ENCODE data around the gene ATRX.

DNA sequence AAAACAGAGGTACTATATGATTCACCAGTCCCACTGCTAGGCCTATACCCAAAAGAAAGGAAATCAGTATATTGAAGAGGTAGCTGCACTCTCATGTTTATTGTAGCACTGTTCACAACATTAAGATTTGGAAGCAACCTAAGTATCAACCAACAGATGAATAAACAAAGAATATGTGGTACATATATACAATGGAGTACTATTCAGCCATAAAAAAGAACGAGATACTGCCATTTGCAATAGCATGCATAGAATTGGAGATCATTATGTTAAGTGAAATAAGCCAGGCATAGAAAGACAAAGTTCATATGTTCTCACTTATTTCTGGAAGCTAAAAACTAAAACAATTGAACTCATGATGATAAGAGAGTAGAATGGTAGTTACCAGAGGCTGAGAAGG is 266.3 kb downstream of the ATRX start:
- TF ChIP-seq, protein P1, sequence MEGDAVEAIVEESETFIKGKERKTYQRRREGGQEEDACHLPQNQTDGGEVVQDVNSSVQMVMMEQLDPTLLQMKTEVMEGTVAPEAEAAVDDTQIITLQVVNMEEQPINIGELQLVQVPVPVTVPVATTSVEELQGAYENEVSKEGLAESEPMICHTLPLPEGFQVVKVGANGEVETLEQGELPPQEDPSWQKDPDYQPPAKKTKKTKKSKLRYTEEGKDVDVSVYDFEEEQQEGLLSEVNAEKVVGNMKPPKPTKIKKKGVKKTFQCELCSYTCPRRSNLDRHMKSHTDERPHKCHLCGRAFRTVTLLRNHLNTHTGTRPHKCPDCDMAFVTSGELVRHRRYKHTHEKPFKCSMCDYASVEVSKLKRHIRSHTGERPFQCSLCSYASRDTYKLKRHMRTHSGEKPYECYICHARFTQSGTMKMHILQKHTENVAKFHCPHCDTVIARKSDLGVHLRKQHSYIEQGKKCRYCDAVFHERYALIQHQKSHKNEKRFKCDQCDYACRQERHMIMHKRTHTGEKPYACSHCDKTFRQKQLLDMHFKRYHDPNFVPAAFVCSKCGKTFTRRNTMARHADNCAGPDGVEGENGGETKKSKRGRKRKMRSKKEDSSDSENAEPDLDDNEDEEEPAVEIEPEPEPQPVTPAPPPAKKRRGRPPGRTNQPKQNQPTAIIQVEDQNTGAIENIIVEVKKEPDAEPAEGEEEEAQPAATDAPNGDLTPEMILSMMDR (conservative IDR thresholded peaks at IDR 0.05; ENCODE audit: low read length) = no peak
- no peak for TF ChIP-seq EZH2phosphoT487 (IDR thresholded peaks at IDR 0.05; ENCODE audit: borderline replicate concordance)

All from Loucy (cell line).